SK-N-SH (cell line): ENCODE results near the gene PIANP. TPM values are rescaled to one million over a fixed set of nuclear protein-coding genes. Genes with fewer than 3 reads are reported as not detected.
A peak's percentile ranks its signal among the peaks of the same experiment; 100 is the strongest.

Experiments used
- CTCF ChIA-PET: fragments of 300-600, 350-600 bp; formaldehyde crosslinking; extraction: SDS; loops from one replicate; lab custom pipeline; 2021; lab: Yijun Ruan, JAX
- POLR2A ChIA-PET: fragments of 350-600 bp; sonication (Branson Sonifier 250); formaldehyde crosslinking; extraction: SDS; loops from one replicate; lab custom pipeline; 2020; ENCODE audit warnings: antibody characterized with exemption, inconsistent platforms; lab: Yijun Ruan, JAX
- DNase-seq: peaks from one replicate; pipeline ENCODE4 v3.0.0; 2012
- H2AFZ ChIP-seq: fragments of 200-600 bp; sonication (generic); 2 replicates; pipeline ENCODE4 v1.8.1; 2016; ENCODE audit warnings: antibody characterized with exemption, mild to moderate bottlenecking, low read depth
- H3F3A ChIP-seq: fragments of 200-600 bp; sonication (generic); replicated peaks from 2 replicates; pipeline ENCODE3; 2016; ENCODE audit warnings: antibody characterized with exemption, mild to moderate bottlenecking; ENCODE audit not compliant: insufficient read depth
- H3K27ac ChIP-seq, 2 experiments: fragments of 200-500 bp in 1 of 2; fragments of 200-600 bp in 1 of 2; sonication (Bioruptor generic) in 1 of 2; sonication (generic), shearing (Covaris generic) in 1 of 2; 2 replicates each; pipeline versions ENCODE4 v1.5.1 to v1.6.1; 2014 to 2016; ENCODE audit warnings: low read depth in 2 of 2, inconsistent platforms in 1 of 2, low read length in 1 of 2, mild to moderate bottlenecking in 1 of 2, mixed read lengths in 1 of 2
- H3K27me3 ChIP-seq: fragments of 200-600 bp; sonication (generic), shearing (Covaris generic); 2 replicates; pipeline ENCODE4 v1.6.1; 2016; ENCODE audit warnings: mixed run types; ENCODE audit not compliant: insufficient read depth
- H3K36me3 ChIP-seq, 2 experiments: fragments of 200-500 bp in 1 of 2; fragments of 200-600 bp in 1 of 2; sonication (Bioruptor generic) in 1 of 2; sonication (generic) in 1 of 2; replicated peaks in 1 of 2; 2 replicates each; pipeline versions ENCODE3 to v1.5.1; 2014 to 2016; ENCODE audit warnings: low read length in 1 of 2, mild to moderate bottlenecking in 1 of 2; ENCODE audit not compliant: insufficient read depth in 2 of 2, control insufficient read depth in 1 of 2
- H3K4me1 ChIP-seq, 2 experiments: fragments of 200-500 bp in 1 of 2; fragments of 200-600 bp in 1 of 2; sonication (Bioruptor generic) in 1 of 2; sonication (generic), shearing (Covaris generic) in 1 of 2; 2 replicates each; pipeline versions ENCODE4 v1.5.1 to v1.6.1; 2014 to 2016; ENCODE audit warnings: low read depth in 1 of 2, low read length in 1 of 2, mixed run types in 1 of 2; ENCODE audit not compliant: insufficient read depth in 2 of 2, control insufficient read depth in 1 of 2
- H3K4me2 ChIP-seq: fragments of 200-600 bp; sonication (generic), shearing (Covaris generic); 2 replicates; pipeline ENCODE4 v1.6.1; 2017; ENCODE audit warnings: mixed run types
- H3K4me3 ChIP-seq, 2 experiments: fragments of 200-500 bp in 1 of 2; fragments of 200-600 bp in 1 of 2; sonication (Bioruptor generic) in 1 of 2; sonication (generic), shearing (Covaris generic) in 1 of 2; 2 replicates each; pipeline versions ENCODE4 v1.5.1 to v1.8.1; 2014 to 2016; ENCODE audit warnings: low read depth in 2 of 2, inconsistent platforms in 1 of 2, low read length in 1 of 2, mild to moderate bottlenecking in 1 of 2, mixed read lengths in 1 of 2, moderate library complexity in 1 of 2
- H3K79me2 ChIP-seq: fragments of 200-600 bp; sonication (generic); 2 replicates; pipeline ENCODE4 v1.8.1; 2017; ENCODE audit warnings: mild to moderate bottlenecking; ENCODE audit not compliant: insufficient read depth
- H3K9ac ChIP-seq: fragments of 200-600 bp; sonication (generic); 2 replicates; pipeline ENCODE4 v1.6.1; 2017; ENCODE audit warnings: mixed run types
- H3K9me2 ChIP-seq: fragments of 200-600 bp; sonication (generic); 2 replicates; pipeline ENCODE4 v1.6.1; 2017; ENCODE audit warnings: mixed run types
- H3K9me3 ChIP-seq: fragments of 200-600 bp; sonication (generic); 2 replicates; pipeline ENCODE4 v1.6.1; 2017; ENCODE audit warnings: mixed run types, mild to moderate bottlenecking, moderate library complexity
- H4K20me1 ChIP-seq: fragments of 200-600 bp; sonication (generic); 2 replicates; pipeline ENCODE4 v1.6.1; 2017; ENCODE audit warnings: mild to moderate bottlenecking, mixed run types; ENCODE audit not compliant: insufficient read depth
- CHD2 ChIP-seq: fragments of 150-350 bp; IDR thresholded peaks from 2 replicates; pipeline ENCODE4 v1.6.1; 2018; ENCODE audit warnings: low read length; ENCODE audit not compliant: partially characterized antibody
- ELF1 ChIP-seq: IDR thresholded peaks from 2 replicates; pipeline ENCODE4 v1.4.0; 2012
- EP300 ChIP-seq, 2 experiments: IDR thresholded peaks; 2 replicates each; pipeline versions ENCODE4 v1.4.0 to v1.6.1; 2012; ENCODE audit warnings: borderline replicate concordance in 1 of 2, low read depth in 1 of 2, low read length in 1 of 2
- FOSL2 ChIP-seq: IDR thresholded peaks from 2 replicates; pipeline ENCODE4 v1.4.0; 2012; ENCODE audit warnings: low read depth, mild to moderate bottlenecking, moderate library complexity, borderline replicate concordance
- GABPA ChIP-seq: IDR thresholded peaks from 2 replicates; pipeline ENCODE4 v1.4.0; 2012; ENCODE audit warnings: low read depth, mild to moderate bottlenecking
- IRF3 ChIP-seq: fragments of 150-350 bp; IDR thresholded peaks from 2 replicates; pipeline ENCODE4 v1.6.1; 2016; ENCODE audit warnings: mild to moderate bottlenecking, low read depth, low read length
- MAX ChIP-seq: IDR thresholded peaks from 2 replicates; pipeline ENCODE4 v1.4.0; 2012; ENCODE audit warnings: low read depth
- MXI1 ChIP-seq: IDR thresholded peaks from 2 replicates; pipeline ENCODE4 v1.6.1; 2012; ENCODE audit warnings: mild to moderate bottlenecking, low read depth, low read length, improper control_type of control experiment
- NFIC ChIP-seq: IDR thresholded peaks from 2 replicates; pipeline ENCODE4 v1.4.0; 2012; ENCODE audit warnings: borderline replicate concordance
- NRF1 ChIP-seq: IDR thresholded peaks from 2 replicates; pipeline ENCODE4 v1.6.1; 2012; ENCODE audit warnings: low read depth, mild to moderate bottlenecking, low read length
- PBX3 ChIP-seq: IDR thresholded peaks from 2 replicates; pipeline ENCODE4; 2012
- POLR2AphosphoS5 ChIP-seq: IDR thresholded peaks from 2 replicates; pipeline ENCODE4 v1.6.1; 2012; ENCODE audit warnings: low read depth, low read length
- RAD21 ChIP-seq: IDR thresholded peaks from 2 replicates; pipeline ENCODE4 v1.6.1; 2012; ENCODE audit warnings: mild to moderate bottlenecking, low read length
- RCOR1 ChIP-seq: fragments of 150-350 bp; IDR thresholded peaks from 2 replicates; pipeline ENCODE4 v1.6.1; 2017; ENCODE audit warnings: antibody characterized with exemption, low read length
- REST ChIP-seq: IDR thresholded peaks from 2 replicates; pipeline ENCODE4 v1.6.1; 2012; ENCODE audit warnings: mild to moderate bottlenecking, low read depth, low read length, moderate library complexity
- RXRA ChIP-seq: IDR thresholded peaks from 2 replicates; pipeline ENCODE4 v1.4.0; 2012; ENCODE audit warnings: low read depth, mild to moderate bottlenecking, borderline replicate concordance
- SMC3 ChIP-seq: IDR thresholded peaks from 2 replicates; pipeline ENCODE4 v1.6.1; 2012; ENCODE audit warnings: low read depth, low read length, improper control_type of control experiment
- TAF1 ChIP-seq: IDR thresholded peaks from 2 replicates; pipeline ENCODE4 v1.6.1; 2012; ENCODE audit warnings: low read depth, mild to moderate bottlenecking, low read length, moderate library complexity, borderline replicate concordance
- TCF12 ChIP-seq: IDR thresholded peaks from 2 replicates; pipeline ENCODE4 v1.4.0; 2012
- USF1 ChIP-seq: IDR thresholded peaks from 2 replicates; pipeline ENCODE4 v1.4.0; 2012; ENCODE audit warnings: low read depth, borderline replicate concordance
- USF2 ChIP-seq: fragments of 150-350 bp; IDR thresholded peaks from 2 replicates; pipeline ENCODE4 v1.6.1; 2017; ENCODE audit warnings: antibody characterized with exemption, low read length, low read depth, borderline replicate concordance
- WGBS: methylation state at CpG from one replicate; pipeline ENCODE4 v1.1.6; 2017; ENCODE audit warnings: low lambda C conversion rate; 5-methylcytosine and 5-hydroxymethylcytosine counted together
- polyA plus RNA-seq, 3 experiments: library from polyadenylated mRNA; depleted of rRNA; stranded (reverse); fragments of >200 nt; gene quantifications; 2 replicates each; pipeline ENCODE4 v1.2.3, GENCODE V29; 2012

The PIANP gene
- polyA plus RNA-seq, 1 of the 3 experiments (the other 2 are of a cell fraction), result 9.9 TPM

GRCh38 chr12:6647083-6647604 is 53.5 kb downstream of the PIANP start, which contains the start of gene ACRBP (continued):
- TF ChIP-seq IRF3 (no peak), NFIC (no peak)

- TF ChIP-seq MAX (no peak), USF1 (no peak), FOSL2 (no peak), POLR2AphosphoS5 (no peak), MXI1 (no peak), TAF1 (no peak), NRF1 (no peak), RCOR1 (no peak), ELF1 (no peak), SMC3 (no peak), RAD21 (no peak), RXRA (no peak), IRF3 (no peak), EP300 (IDR thresholded peaks at IDR 0.05; ENCODE audit: borderline replicate concordance in 1 of 2, low read depth in 1 of 2, low read length in 1 of 2) (no peak), CHD2 (no peak), REST (no peak), PBX3 (no peak), GABPA (no peak), TCF12 (no peak), USF2 (no peak)
- Histone ChIP-seq H3K27me3 (no peaks in the 10 kb centered on the region), H3K9me3 (no peaks in the 10 kb centered on the region), H3K36me3 (peaks cover 0 to 13% of the 10 kb centered on the region in 2 experiments), H3K9ac (no peak overlapping the region), H3K4me2 (no peak overlapping the region), H3K4me3 (no peak overlapping the region), H4K20me1 (no peaks in the 10 kb centered on the region), H3F3A (no peaks in the 10 kb centered on the region), H3K79me2 (no peaks in the 10 kb centered on the region), H3K27ac (no peak overlapping the region), H3K9me2 (no peaks in the 10 kb centered on the region), H2AFZ (no peak overlapping the region), H3K4me1 (no peaks in the 10 kb centered on the region)
- DNase-seq, result peak; percentile 21
- ChIA-PET POLR2A (no interaction called here), CTCF (interaction anchor here (0.9 to 2.0 kb wide), 4 partner anchors 9 to 46 kb away, joined by 3 to 4 read pairs (median 3); no protein-coding TSS in a partner anchor)
- 94% methylated on average over 27 of the region's 28 CpGs for WGBS
These were observed 54.1 kb downstream of the PIANP start for GRCh38 chr12:6646276-6647082.
